Lung (tissue), 12 donors: Measurements from ENCODE around the gene C10orf95. TPM values are rescaled to one million over a fixed set of nuclear protein-coding genes. Genes with fewer than 3 reads are reported as not detected.

Source experiments
- ATAC-seq: fragments of 200-7000 bp; cut with Tn5 transposase; one replicate; pipeline ENCODE4 v1.9.1; 2020; ENCODE audit warnings: moderate number of reproducible peaks; ENCODE audit not compliant: insufficient read depth, low FRiP score
- DNase-seq, 3 donors: peaks; one replicate each; pipeline ENCODE4 v3.0.0-alpha.2; 2013 to 2017
- H3K27ac ChIP-seq, 2 donors: one replicate each; pipeline ENCODE4 v1.5.1; 2013; ENCODE audit warnings: mild to moderate bottlenecking in 2 of 2, moderate library complexity in 2 of 2, control low read depth in 1 of 2, inconsistent platforms in 1 of 2, low read depth in 1 of 2, low read length in 1 of 2
- H3K27me3 ChIP-seq, 3 donors: one replicate each; pipeline ENCODE4 v1.5.1; 2013; ENCODE audit warnings: low read length in 2 of 3; ENCODE audit not compliant: control insufficient read depth in 3 of 3, insufficient read depth in 3 of 3
- H3K36me3 ChIP-seq, 4 donors: one replicate each; pipeline ENCODE4 v1.5.1; 2013; ENCODE audit warnings: low read length in 4 of 4, mild to moderate bottlenecking in 1 of 4, moderate library complexity in 1 of 4; ENCODE audit not compliant: control insufficient read depth in 4 of 4, insufficient read depth in 4 of 4
- H3K4me1 ChIP-seq, 5 donors: one replicate each; pipeline ENCODE4 v1.5.1; 2013; ENCODE audit warnings: low read length in 5 of 5, mild to moderate bottlenecking in 2 of 5, moderate library complexity in 1 of 5; ENCODE audit not compliant: control insufficient read depth in 5 of 5, insufficient read depth in 5 of 5
- H3K4me3 ChIP-seq: one replicate; pipeline ENCODE4 v1.5.1; 2013; ENCODE audit warnings: mild to moderate bottlenecking, control low read depth, moderate library complexity
- H3K9ac ChIP-seq, 2 donors: one replicate each; pipeline ENCODE4 v1.5.1; 2013; ENCODE audit warnings: low read length in 2 of 2, control low read depth in 1 of 2; ENCODE audit not compliant: insufficient read depth in 1 of 2
- H3K9me3 ChIP-seq, 4 donors: one replicate each; pipeline ENCODE4 v1.5.1; 2013; ENCODE audit warnings: low read length in 3 of 4, mild to moderate bottlenecking in 1 of 4, moderate library complexity in 1 of 4; ENCODE audit not compliant: control insufficient read depth in 4 of 4, insufficient read depth in 3 of 4
- WGBS, 2 donors: extraction: QIAGEN DNeasy Blood & Tissue Kit; methylation state at CpG; one replicate each; pipeline ENCODE4 v1.1.7; 2013; 5-methylcytosine and 5-hydroxymethylcytosine counted together
- polyA plus RNA-seq, 2 donors: library from polyadenylated mRNA; stranded (reverse); fragments of 200-250 nt; gene quantifications; one replicate each; pipeline ENCODE4 v1.2.1, GENCODE V29; 2013
- total RNA-seq, 2 donors: library from RNA; depleted of rRNA in 1 of 2; stranded (reverse); fragments of >200 nt in 1 of 2; gene quantifications; one replicate each; pipeline ENCODE4 v1.2.1, GENCODE V29; 2014 to 2021
- TF ChIP-seq, protein P1 (sequence below): IDR thresholded peaks from 2 replicates; pipeline ENCODE4 v1.5.1; 2012; ENCODE audit warnings: mild to moderate bottlenecking; ENCODE audit errors: control extremely low read depth, extremely low read depth
- donor health status: control.
- donor health status: control.
- donor health status: Bipolar disorder and iron deficiency.
- donor health status: healthy.
- donor health status: DM: yes; HTN: yes; CAD: no.

The C10orf95 gene
- total and polyA plus RNA-seq, 4 donors: 3.9 to 20.4 (median 6.2) TPM

DNA sequence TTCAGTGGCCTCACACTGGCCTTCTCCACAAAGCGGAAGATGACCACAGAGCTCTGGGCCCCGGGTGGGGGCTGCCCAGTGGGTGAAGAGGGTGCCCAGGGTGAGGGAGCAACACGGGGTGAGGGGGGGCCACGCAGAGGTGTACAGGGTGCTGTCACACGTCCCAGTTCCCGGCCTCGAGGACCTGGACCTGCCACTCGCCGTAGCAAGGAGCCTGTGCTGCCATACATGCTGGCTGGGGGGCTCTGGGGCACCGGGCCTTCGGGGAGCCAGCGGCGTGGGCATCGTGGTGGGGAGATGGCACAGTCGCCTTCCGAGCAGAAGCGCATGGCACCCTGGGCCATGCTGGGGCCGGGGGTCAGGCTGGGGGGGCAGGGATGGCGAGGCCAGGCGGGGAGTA lies 34.6 kb downstream of the C10orf95 start:
- H3K36me3 ChIP-seq: no peaks in the 10 kb centered on the region
- no peak overlapping the region for H3K4me3 ChIP-seq
- H3K9me3 ChIP-seq: no peaks in the 10 kb centered on the region
- peaks cover 0 to 16% (median 8%) of the 10 kb centered on the region in 5 donors for H3K4me1 ChIP-seq
- ATAC-seq: no peak
- 85 to 91% methylated on average over 20 of the region's 20 CpGs for WGBS, 2 donors
- H3K9ac ChIP-seq: no peak overlapping the region
- peaks cover 5 to 30% (median 10%) of the 10 kb centered on the region in 3 donors for H3K27me3 ChIP-seq
- TF ChIP-seq, protein P1, sequence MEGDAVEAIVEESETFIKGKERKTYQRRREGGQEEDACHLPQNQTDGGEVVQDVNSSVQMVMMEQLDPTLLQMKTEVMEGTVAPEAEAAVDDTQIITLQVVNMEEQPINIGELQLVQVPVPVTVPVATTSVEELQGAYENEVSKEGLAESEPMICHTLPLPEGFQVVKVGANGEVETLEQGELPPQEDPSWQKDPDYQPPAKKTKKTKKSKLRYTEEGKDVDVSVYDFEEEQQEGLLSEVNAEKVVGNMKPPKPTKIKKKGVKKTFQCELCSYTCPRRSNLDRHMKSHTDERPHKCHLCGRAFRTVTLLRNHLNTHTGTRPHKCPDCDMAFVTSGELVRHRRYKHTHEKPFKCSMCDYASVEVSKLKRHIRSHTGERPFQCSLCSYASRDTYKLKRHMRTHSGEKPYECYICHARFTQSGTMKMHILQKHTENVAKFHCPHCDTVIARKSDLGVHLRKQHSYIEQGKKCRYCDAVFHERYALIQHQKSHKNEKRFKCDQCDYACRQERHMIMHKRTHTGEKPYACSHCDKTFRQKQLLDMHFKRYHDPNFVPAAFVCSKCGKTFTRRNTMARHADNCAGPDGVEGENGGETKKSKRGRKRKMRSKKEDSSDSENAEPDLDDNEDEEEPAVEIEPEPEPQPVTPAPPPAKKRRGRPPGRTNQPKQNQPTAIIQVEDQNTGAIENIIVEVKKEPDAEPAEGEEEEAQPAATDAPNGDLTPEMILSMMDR: no peak
- DNase-seq: no peak
- H3K27ac ChIP-seq: no peak overlapping the region

DNA sequence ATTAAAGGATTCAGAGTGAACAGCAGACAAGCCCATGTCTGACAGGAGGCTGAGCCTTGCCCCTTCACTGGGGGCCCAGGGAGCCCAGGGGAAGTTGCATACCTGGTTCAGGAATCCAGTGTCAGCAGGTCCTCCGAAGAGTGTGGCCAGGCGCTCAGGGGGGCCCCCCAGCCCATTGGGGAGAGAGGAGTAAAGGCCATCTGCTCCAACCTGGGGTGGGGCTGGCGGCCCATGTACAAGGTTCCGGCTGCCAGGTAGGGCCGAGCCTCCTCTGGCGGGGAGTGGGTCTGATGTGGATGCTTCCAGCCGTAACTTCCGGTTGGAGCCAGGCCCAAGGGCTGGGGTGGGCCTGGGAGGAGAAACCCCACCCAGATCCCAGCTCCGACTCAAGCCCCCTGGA lies 35.1 kb downstream of the C10orf95 start:
- TF ChIP-seq, protein P1: no peak
- no peak for DNase-seq
- Histone ChIP-seq H3K4me3 (no peak overlapping the region), H3K36me3 (no peaks in the 10 kb centered on the region), H3K27ac (no peak overlapping the region), H3K9ac (no peak overlapping the region), H3K4me1 (peaks cover 3 to 16% (median 8%) of the 10 kb centered on the region in 5 donors), H3K9me3 (no peaks in the 10 kb centered on the region), H3K27me3 (peaks cover 5 to 34% (median 10%) of the 10 kb centered on the region in 3 donors)
- 77 to 86% methylated on average over 9 of the region's 9 CpGs for WGBS, 2 donors
- ATAC-seq: no peak

DNA sequence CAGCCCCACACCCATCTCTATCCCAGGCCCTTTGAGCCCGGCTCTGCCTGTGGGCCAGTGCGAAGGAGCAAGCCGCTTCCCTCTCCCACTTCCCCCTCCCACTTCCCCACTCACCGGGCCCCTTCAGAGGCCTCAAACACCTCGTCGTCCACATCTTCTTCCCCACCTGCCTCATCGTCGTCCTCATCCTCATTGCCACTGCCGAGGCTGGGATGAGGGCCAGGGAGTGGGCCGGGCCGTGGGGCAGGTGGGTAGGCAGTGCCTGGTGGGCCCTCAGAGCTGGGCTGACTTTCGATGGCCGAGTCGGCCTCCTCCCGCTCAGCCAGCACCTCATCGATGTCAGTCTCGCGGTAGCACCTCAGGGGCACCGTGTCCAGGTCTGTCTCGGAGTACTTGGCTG lies 36.6 kb downstream of the C10orf95 start:
- H3K36me3 ChIP-seq: no peaks in the 10 kb centered on the region
- ATAC-seq: no peak
- 31 to 37% methylated on average over 20 of the region's 20 CpGs for WGBS, 2 donors
- H3K9me3 ChIP-seq: no peaks in the 10 kb centered on the region
- H3K4me1 ChIP-seq: peaks cover under 1 to 18% (median 14%) of the 10 kb centered on the region in 5 donors
- TF ChIP-seq, protein P1: no peak
- H3K9ac ChIP-seq: no peak overlapping the region
- no peak for DNase-seq
- no peak overlapping the region for H3K27ac ChIP-seq
- peaks cover 5 to 46% (median 10%) of the 10 kb centered on the region in 3 donors for H3K27me3 ChIP-seq
- H3K4me3 ChIP-seq: no peak overlapping the region
